Loucy (cell line): ENCODE data around the gene DUSP2.

Experiments used
- EZH2phosphoT487 ChIP-seq: fragments of 200-600 bp; IDR thresholded peaks from 2 replicates; pipeline ENCODE4 v1.6.1; 2018; ENCODE audit warnings: antibody characterized with exemption, mild to moderate bottlenecking, moderate library complexity, borderline replicate concordance
- TF ChIP-seq, protein P1 (sequence below): fragments of 200-600 bp; sonication (generic); conservative IDR thresholded peaks from 2 replicates; pipeline ENCODE4 v1.5.1; 2014; ENCODE audit warnings: mild to moderate bottlenecking, antibody characterized with exemption, low read length

DNA sequence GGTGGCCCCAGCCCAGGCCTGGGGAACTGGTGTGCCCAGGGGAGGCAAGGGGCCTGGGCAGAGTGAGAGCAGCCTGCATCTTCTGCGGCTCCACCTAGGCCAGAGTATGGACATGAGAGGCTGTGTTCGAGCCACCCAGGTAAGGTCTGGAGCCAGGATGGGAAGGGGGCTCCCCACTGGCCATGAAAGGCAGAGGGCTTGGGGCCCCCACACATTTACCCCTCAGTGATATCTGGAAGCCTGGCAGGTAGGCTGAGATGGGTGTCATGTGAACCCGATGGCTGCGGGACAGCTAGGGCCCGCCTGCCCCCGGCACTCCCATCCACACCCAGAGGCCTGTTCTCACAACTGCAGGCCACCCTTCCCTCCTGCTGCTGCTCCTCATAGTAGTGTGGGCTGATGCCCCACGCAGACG is 42.0 kb downstream of the DUSP2 start:
- TF ChIP-seq, protein P1, sequence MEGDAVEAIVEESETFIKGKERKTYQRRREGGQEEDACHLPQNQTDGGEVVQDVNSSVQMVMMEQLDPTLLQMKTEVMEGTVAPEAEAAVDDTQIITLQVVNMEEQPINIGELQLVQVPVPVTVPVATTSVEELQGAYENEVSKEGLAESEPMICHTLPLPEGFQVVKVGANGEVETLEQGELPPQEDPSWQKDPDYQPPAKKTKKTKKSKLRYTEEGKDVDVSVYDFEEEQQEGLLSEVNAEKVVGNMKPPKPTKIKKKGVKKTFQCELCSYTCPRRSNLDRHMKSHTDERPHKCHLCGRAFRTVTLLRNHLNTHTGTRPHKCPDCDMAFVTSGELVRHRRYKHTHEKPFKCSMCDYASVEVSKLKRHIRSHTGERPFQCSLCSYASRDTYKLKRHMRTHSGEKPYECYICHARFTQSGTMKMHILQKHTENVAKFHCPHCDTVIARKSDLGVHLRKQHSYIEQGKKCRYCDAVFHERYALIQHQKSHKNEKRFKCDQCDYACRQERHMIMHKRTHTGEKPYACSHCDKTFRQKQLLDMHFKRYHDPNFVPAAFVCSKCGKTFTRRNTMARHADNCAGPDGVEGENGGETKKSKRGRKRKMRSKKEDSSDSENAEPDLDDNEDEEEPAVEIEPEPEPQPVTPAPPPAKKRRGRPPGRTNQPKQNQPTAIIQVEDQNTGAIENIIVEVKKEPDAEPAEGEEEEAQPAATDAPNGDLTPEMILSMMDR: no peak
- TF ChIP-seq EZH2phosphoT487: no peak
